Lung (tissue), 12 donors: ENCODE results near the gene MAPKAP1. TPM values are rescaled to one million over a fixed set of nuclear protein-coding genes. Genes with fewer than 3 reads are reported as not detected.

ENCODE experiments used
- ATAC-seq: fragments of 200-7000 bp; cut with Tn5 transposase; one replicate; pipeline ENCODE4 v1.9.1; 2020; ENCODE audit warnings: moderate number of reproducible peaks; ENCODE audit not compliant: insufficient read depth, low FRiP score
- DNase-seq, 3 donors: peaks; one replicate each; pipeline ENCODE4 v3.0.0-alpha.2; 2013 to 2017
- H3K27ac ChIP-seq, 2 donors: one replicate each; pipeline ENCODE4 v1.5.1; 2013; ENCODE audit warnings: mild to moderate bottlenecking in 2 of 2, moderate library complexity in 2 of 2, control low read depth in 1 of 2, inconsistent platforms in 1 of 2, low read depth in 1 of 2, low read length in 1 of 2
- H3K27me3 ChIP-seq, 3 donors: one replicate each; pipeline ENCODE4 v1.5.1; 2013; ENCODE audit warnings: low read length in 2 of 3; ENCODE audit not compliant: control insufficient read depth in 3 of 3, insufficient read depth in 3 of 3
- H3K36me3 ChIP-seq, 4 donors: one replicate each; pipeline ENCODE4 v1.5.1; 2013; ENCODE audit warnings: low read length in 4 of 4, mild to moderate bottlenecking in 1 of 4, moderate library complexity in 1 of 4; ENCODE audit not compliant: control insufficient read depth in 4 of 4, insufficient read depth in 4 of 4
- H3K4me1 ChIP-seq, 5 donors: one replicate each; pipeline ENCODE4 v1.5.1; 2013; ENCODE audit warnings: low read length in 5 of 5, mild to moderate bottlenecking in 2 of 5, moderate library complexity in 1 of 5; ENCODE audit not compliant: control insufficient read depth in 5 of 5, insufficient read depth in 5 of 5
- H3K4me3 ChIP-seq: one replicate; pipeline ENCODE4 v1.5.1; 2013; ENCODE audit warnings: mild to moderate bottlenecking, control low read depth, moderate library complexity
- H3K9ac ChIP-seq, 2 donors: one replicate each; pipeline ENCODE4 v1.5.1; 2013; ENCODE audit warnings: low read length in 2 of 2, control low read depth in 1 of 2; ENCODE audit not compliant: insufficient read depth in 1 of 2
- H3K9me3 ChIP-seq, 4 donors: one replicate each; pipeline ENCODE4 v1.5.1; 2013; ENCODE audit warnings: low read length in 3 of 4, mild to moderate bottlenecking in 1 of 4, moderate library complexity in 1 of 4; ENCODE audit not compliant: control insufficient read depth in 4 of 4, insufficient read depth in 3 of 4
- CTCF ChIP-seq: IDR thresholded peaks from 2 replicates; pipeline ENCODE4 v1.5.1; 2012; ENCODE audit warnings: mild to moderate bottlenecking; ENCODE audit errors: control extremely low read depth, extremely low read depth
- WGBS, 2 donors: extraction: QIAGEN DNeasy Blood & Tissue Kit; methylation state at CpG; one replicate each; pipeline ENCODE4 v1.1.7; 2013; 5-methylcytosine and 5-hydroxymethylcytosine counted together
- polyA plus RNA-seq, 2 donors: library from polyadenylated mRNA; stranded (reverse); fragments of 200-250 nt; gene quantifications; one replicate each; pipeline ENCODE4 v1.2.1, GENCODE V29; 2013
- total RNA-seq, 2 donors: library from RNA; depleted of rRNA in 1 of 2; stranded (reverse); fragments of >200 nt in 1 of 2; gene quantifications; one replicate each; pipeline ENCODE4 v1.2.1, GENCODE V29; 2014 to 2021
- donor health status: control.
- donor health status: control.
- donor health status: Bipolar disorder and iron deficiency.
- donor health status: healthy.
- donor health status: DM: yes; HTN: yes; CAD: no.

MAPKAP1 gene
- total and polyA plus RNA-seq, 4 donors = 53.0 to 83.3 (median 66.7) TPM

- ATAC-seq = no peak
- WGBS, 2 donors = 84 to 91% methylated on average over 1 of the region's 1 CpG
Observed at GRCh38 chr9:125604196-125604595, 102.8 kb downstream of the MAPKAP1 start.

GRCh38 chr9:125603478-125604021 lies 103.5 kb downstream of the MAPKAP1 start:
- no peak for ATAC-seq
- peaks cover 0 to 3% (median 2%) of the 10 kb centered on the region in 5 donors for H3K4me1 ChIP-seq
- 91 to 93% methylated on average over 4 of the region's 4 CpGs for WGBS, 2 donors

More at GRCh38 chr9:125604196-125604595, 102.8 kb downstream of the MAPKAP1 start:
- no peaks in the 10 kb centered on the region for H3K9me3 ChIP-seq
- no peak overlapping the region for H3K4me3 ChIP-seq
- H3K27me3 ChIP-seq = no peaks in the 10 kb centered on the region
- no peak for TF ChIP-seq CTCF
- DNase-seq = no peak
- H3K9ac ChIP-seq = no peak overlapping the region
- H3K27ac ChIP-seq = no peak overlapping the region
- H3K36me3 ChIP-seq = peaks cover 0 to 2% (median 0%) of the 10 kb centered on the region in 4 donors
- H3K4me1 ChIP-seq = peaks cover 0 to 6% (median 2%) of the 10 kb centered on the region in 5 donors

GRCh38 chr9:125601961-125602360 lies 105.0 kb downstream of the MAPKAP1 start:
- WGBS, 2 donors = 96% methylated on average over 7 of the region's 7 CpGs
- Histone ChIP-seq H3K4me1 (peaks cover 0 to 2% (median 0%) of the 10 kb centered on the region in 5 donors), H3K27ac (no peak overlapping the region), H3K9ac (no peak overlapping the region), H3K4me3 (no peak overlapping the region), H3K36me3 (peaks cover 0 to 2% (median 0%) of the 10 kb centered on the region in 4 donors), H3K27me3 (no peaks in the 10 kb centered on the region), H3K9me3 (no peaks in the 10 kb centered on the region)
- ATAC-seq = no peak
- no peak for TF ChIP-seq CTCF
- no peak for DNase-seq

More at GRCh38 chr9:125603478-125604021, 103.5 kb downstream of the MAPKAP1 start:
- Histone ChIP-seq H3K9me3 (no peaks in the 10 kb centered on the region), H3K27me3 (no peaks in the 10 kb centered on the region), H3K9ac (no peak overlapping the region), H3K27ac (no peak overlapping the region), H3K36me3 (peaks cover 0 to 2% (median 0%) of the 10 kb centered on the region in 4 donors), H3K4me3 (no peak overlapping the region)
- TF ChIP-seq CTCF = no peak
- no peak for DNase-seq

- Histone ChIP-seq H3K9ac (no peak overlapping the region), H3K36me3 (peaks cover 0 to 2% (median 0%) of the 10 kb centered on the region in 4 donors), H3K27me3 (no peaks in the 10 kb centered on the region), H3K9me3 (no peaks in the 10 kb centered on the region), H3K4me3 (no peak overlapping the region), H3K27ac (no peak overlapping the region), H3K4me1 (peaks cover 0 to 2% (median 0%) of the 10 kb centered on the region in 5 donors)
- DNase-seq (no peak), ATAC-seq (no peak)
- 84 to 100% methylated on average over 1 of the region's 1 CpG for WGBS, 2 donors
- no peak for TF ChIP-seq CTCF
Observed at GRCh38 chr9:125600194-125600593, 106.8 kb downstream of the MAPKAP1 start.
